Measurements from ENCODE around the gene FRMD1.

- no peak for TF ChIP-seq CTCF (conservative IDR thresholded peaks at IDR 0.05 in 1 of 2, IDR thresholded peaks at IDR 0.05 in 1 of 2; ENCODE audit: extremely low read depth in 1 of 2, insufficient read depth in 1 of 2, low read depth in 1 of 2, low read length in 2 of 2)
- TF ChIP-seq EZH2 (IDR thresholded peaks at IDR 0.05; ENCODE audit: borderline replicate concordance, low read length) = no peak
These were observed 15.6 kb downstream of the FRMD1 start for GRCh38 chr6:168063431-168063830.

Measured in mammary epithelial cell (primary cell).